ENCODE measurements around the gene SUV39H1. TPM values are rescaled to one million over a fixed set of nuclear protein-coding genes. Genes with fewer than 3 reads are reported as not detected.

SUV39H1 gene
- total and polyA plus RNA-seq, 7 donors = 1.8 to 8.5 (median 3.1) TPM

GRCh38 chrX:48721916-48722315 is 25.4 kb downstream of the SUV39H1 start:
- TF ChIP-seq EP300 (IDR thresholded peaks at IDR 0.05) = no peak
- no peak for DNase-seq
- no peaks in the 10 kb centered on the region for H3K36me3 ChIP-seq
- intact Hi-C loops (cut with DNase I) = no loop called here
- no peak overlapping the region for H3K4me3 ChIP-seq
- H3K9me3 ChIP-seq = no peaks in the 10 kb centered on the region
- H3K27ac ChIP-seq = no peak overlapping the region
- no peaks in the 10 kb centered on the region for H3K4me1 ChIP-seq
- no peaks in the 10 kb centered on the region for H3K27me3 ChIP-seq

- no peak overlapping the region for H3K4me3 ChIP-seq
- H3K4me1 ChIP-seq = no peaks in the 10 kb centered on the region
- no peaks in the 10 kb centered on the region for H3K9me3 ChIP-seq
- no peaks in the 10 kb centered on the region for H3K27me3 ChIP-seq
- no peaks in the 10 kb centered on the region for H3K36me3 ChIP-seq
- TF ChIP-seq POLR2A (IDR thresholded peaks at IDR 0.05) = no peak
- 75 to 93% methylated on average over 2 of the region's 2 CpGs for WGBS, 2 donors
- intact Hi-C loops (cut with DNase I) = no loop called here
- DNase-seq = no peak
- H3K27ac ChIP-seq = no peak overlapping the region
Observed at GRCh38 chrX:48726596-48726995, 30.1 kb downstream of the SUV39H1 start.

- DNase-seq = no peak
- H3K9me3 ChIP-seq = no peaks in the 10 kb centered on the region
- no peaks in the 10 kb centered on the region for H3K4me1 ChIP-seq
- H3K4me3 ChIP-seq = no peak overlapping the region
- TF ChIP-seq POLR2AphosphoS5 (IDR thresholded peaks at IDR 0.05) = no peak
- TF ChIP-seq POLR2A (IDR thresholded peaks at IDR 0.05) = no peak
- TF ChIP-seq EP300 (IDR thresholded peaks at IDR 0.05) = no peak
- TF ChIP-seq CTCF (IDR thresholded peaks at IDR 0.05) = no peak
- intact Hi-C loops (cut with DNase I) = no loop called here
- H3K36me3 ChIP-seq = no peaks in the 10 kb centered on the region
- H3K27me3 ChIP-seq = peaks cover 0 to 3% (median 0%) of the 10 kb centered on the region in 3 donors
- no peak overlapping the region for H3K27ac ChIP-seq
Observed at GRCh38 chrX:48728653-48729052, 32.1 kb downstream of the SUV39H1 start.

- TF ChIP-seq POLR2AphosphoS5 (IDR thresholded peaks at IDR 0.05) = no peak
- Histone ChIP-seq H3K36me3 (no peaks in the 10 kb centered on the region), H3K27me3 (peaks cover 0 to 3% (median 0%) of the 10 kb centered on the region in 3 donors), H3K9me3 (no peaks in the 10 kb centered on the region), H3K27ac (no peak overlapping the region), H3K4me3 (no peak overlapping the region), H3K4me1 (peaks cover 0 to 6% (median 2%) of the 10 kb centered on the region in 4 donors)
- DNase-seq = no peak
- 70 to 88% methylated on average over 1 of the region's 1 CpG for WGBS, 2 donors
- intact Hi-C loops (cut with DNase I) = no loop called here
Observed at GRCh38 chrX:48736303-48736702, 39.8 kb downstream of the SUV39H1 start.

- no peaks in the 10 kb centered on the region for H3K9me3 ChIP-seq
- peaks cover 0 to 3% (median 0%) of the 10 kb centered on the region in 3 donors for H3K27me3 ChIP-seq
- intact Hi-C loops (cut with DNase I) = loop anchor here (1.0 kb wide), 2 partner anchors 41 to 64 kb away; partner anchors contain the start of gene SUV39H1
- DNase-seq = no peak
- H3K4me1 ChIP-seq = peaks cover 0 to 6% (median 2%) of the 10 kb centered on the region in 4 donors
- WGBS, 2 donors = 6 to 8% methylated on average over 10 of the region's 10 CpGs
- H3K27ac ChIP-seq = peak overlapping the region in 3 of 4 donors; percentile 83 to 93 (median 84)
- H3K4me3 ChIP-seq = peak overlapping the region in 2 of 4 donors; percentile 59 to 61
- TF ChIP-seq POLR2AphosphoS5 (IDR thresholded peaks at IDR 0.05) (no peak), POLR2A (IDR thresholded peaks at IDR 0.05) (no peak), CTCF (IDR thresholded peaks at IDR 0.05) (no peak), EP300 (IDR thresholded peaks at IDR 0.05) (no peak)
- no peaks in the 10 kb centered on the region for H3K36me3 ChIP-seq
Observed at GRCh38 chrX:48736878-48737212, 40.3 kb downstream of the SUV39H1 start.

GRCh38 chrX:48737213-48737938 is 40.8 kb downstream of the SUV39H1 start:
- intact Hi-C loops (cut with DNase I) = loop anchor here (1.0 kb wide), 2 partner anchors 41 to 64 kb away; partner anchors contain the start of gene SUV39H1
- H3K4me3 ChIP-seq = peak overlapping the region; percentile 37 to 61 (median 56)
- H3K4me1 ChIP-seq = peaks cover 0 to 6% (median 2%) of the 10 kb centered on the region in 4 donors
- H3K27ac ChIP-seq = peak overlapping the region; percentile 83 to 93 (median 86)
- H3K27me3 ChIP-seq = no peaks in the 10 kb centered on the region
- H3K9me3 ChIP-seq = no peaks in the 10 kb centered on the region
- peak; percentile 52 to 82 (median 76) for TF ChIP-seq POLR2AphosphoS5 (IDR thresholded peaks at IDR 0.05)
- peak; percentile 57 to 66 for TF ChIP-seq POLR2A (IDR thresholded peaks at IDR 0.05)
- no peak for TF ChIP-seq EP300 (IDR thresholded peaks at IDR 0.05)
- peak; percentile 97 for DNase-seq
- 0 to 1% methylated on average over 48 of the region's 48 CpGs for WGBS, 2 donors
- H3K36me3 ChIP-seq = no peaks in the 10 kb centered on the region
